H1 (cell line): ENCODE data around the gene MYBPH. TPM values are rescaled to one million over a fixed set of nuclear protein-coding genes. Genes with fewer than 3 reads are reported as not detected.

Experiments
- BRCA1 ChIP-seq: IDR thresholded peaks from 2 replicates; pipeline ENCODE4 v1.6.1; 2012; ENCODE audit warnings: low read depth, low read length, improper control_type of control experiment
- MAFK ChIP-seq: IDR thresholded peaks from 2 replicates; pipeline ENCODE4 v1.6.1; 2012; ENCODE audit warnings: low read depth, mild to moderate bottlenecking, improper control_type of control experiment, low read length
- MAX ChIP-seq: IDR thresholded peaks from 2 replicates; pipeline ENCODE4 v1.6.1; 2012; ENCODE audit warnings: inconsistent platforms
- POLR2AphosphoS5 ChIP-seq: IDR thresholded peaks from 2 replicates; pipeline ENCODE4 v1.6.1; 2011; ENCODE audit warnings: low read depth, low read length
- TAF1 ChIP-seq: IDR thresholded peaks from 2 replicates; pipeline ENCODE4 v1.6.1; 2011; ENCODE audit warnings: mild to moderate bottlenecking, low read depth, low read length
- TEAD4 ChIP-seq: IDR thresholded peaks from 2 replicates; pipeline ENCODE4 v1.6.1; 2012; ENCODE audit warnings: low read depth, low read length, inconsistent platforms, mixed read lengths
- YY1 ChIP-seq: IDR thresholded peaks from 2 replicates; pipeline ENCODE4 v1.6.1; 2011; ENCODE audit warnings: low read depth, mild to moderate bottlenecking, low read length
- polyA plus RNA-seq, 7 experiments: library from polyadenylated mRNA; depleted of rRNA in 3 of 7; stranded (reverse) in 5 of 7; unstranded in 2 of 7; fragments of >200 nt in 5 of 7; fragments of 200-250 nt in 2 of 7; gene quantifications; 1 replicate in 5 of 7; 2 replicates in 1 of 7; 4 replicates in 1 of 7; pipeline versions ENCODE4 v1.2.1 to v1.2.3, GENCODE V29; 2011 to 2013; ENCODE audit warnings: missing spikeins in 2 of 7, mixed read lengths in 2 of 7
- total RNA-seq: library from RNA; stranded (reverse); fragmentation: NEBNext Ultra II Directional; extraction: Animal tissue kit (Norgen Biotek cat#: 25700); gene quantifications from 2 replicates; pipeline ENCODE4 v1.2.1, GENCODE V29; 2021

Gene MYBPH
- total and polyA plus RNA-seq, 2 of the 8 experiments (the other 6 are each of a cell fraction or from before 2014, with no cell fraction given) = not detected

GRCh38 chr1:203217139-203217655 is 41.6 kb upstream of the MYBPH start (continued):
- TF ChIP-seq BRCA1 (no peak), YY1 (no peak), POLR2AphosphoS5 (no peak), MAX (0 out of 2 replicates have a peak, but pooled peaks have one; percentile 20), MAFK (no peak), TAF1 (no peak), TEAD4 (no peak)
- TF ChIP-seq, all 59 proteins: peak for 3
